Skeletal muscle satellite cell (primary cell): ENCODE data around the gene LMF1.
"Not testable (repeated sequence)": the region's sequence is repeated elsewhere in the genome, so short reads cannot be mapped to it uniquely, and the experiment has no call there.

Experiments
- H3K27me3 ChIP-seq: 2 replicates; pipeline ENCODE4 v1.7.0; 2013; ENCODE audit warnings: low read length; ENCODE audit not compliant: control insufficient read depth, insufficient read depth
- H3K36me3 ChIP-seq: 2 replicates; pipeline ENCODE4 v1.7.0; 2013; ENCODE audit warnings: mild to moderate bottlenecking, control low read depth, low read length; ENCODE audit not compliant: insufficient read depth
- H3K4me1 ChIP-seq: 2 replicates; pipeline ENCODE4 v1.7.0; 2013; ENCODE audit warnings: low read length; ENCODE audit not compliant: control insufficient read depth, insufficient read depth
- H3K4me2 ChIP-seq: 2 replicates; pipeline ENCODE4 v1.7.0; 2013; ENCODE audit warnings: mild to moderate bottlenecking, low read length
- H3K4me3 ChIP-seq: 2 replicates; pipeline ENCODE4 v1.7.0; 2013; ENCODE audit warnings: low read length
- H3K9ac ChIP-seq: 2 replicates; pipeline ENCODE4 v1.7.0; 2013; ENCODE audit warnings: mild to moderate bottlenecking, low read depth, low read length, moderate library complexity
- H3K9me3 ChIP-seq: replicated peaks from 2 replicates; pipeline ENCODE4 v1.7.0; 2013; ENCODE audit warnings: mild to moderate bottlenecking, control low read depth, low read length

LMF1 gene

DNA sequence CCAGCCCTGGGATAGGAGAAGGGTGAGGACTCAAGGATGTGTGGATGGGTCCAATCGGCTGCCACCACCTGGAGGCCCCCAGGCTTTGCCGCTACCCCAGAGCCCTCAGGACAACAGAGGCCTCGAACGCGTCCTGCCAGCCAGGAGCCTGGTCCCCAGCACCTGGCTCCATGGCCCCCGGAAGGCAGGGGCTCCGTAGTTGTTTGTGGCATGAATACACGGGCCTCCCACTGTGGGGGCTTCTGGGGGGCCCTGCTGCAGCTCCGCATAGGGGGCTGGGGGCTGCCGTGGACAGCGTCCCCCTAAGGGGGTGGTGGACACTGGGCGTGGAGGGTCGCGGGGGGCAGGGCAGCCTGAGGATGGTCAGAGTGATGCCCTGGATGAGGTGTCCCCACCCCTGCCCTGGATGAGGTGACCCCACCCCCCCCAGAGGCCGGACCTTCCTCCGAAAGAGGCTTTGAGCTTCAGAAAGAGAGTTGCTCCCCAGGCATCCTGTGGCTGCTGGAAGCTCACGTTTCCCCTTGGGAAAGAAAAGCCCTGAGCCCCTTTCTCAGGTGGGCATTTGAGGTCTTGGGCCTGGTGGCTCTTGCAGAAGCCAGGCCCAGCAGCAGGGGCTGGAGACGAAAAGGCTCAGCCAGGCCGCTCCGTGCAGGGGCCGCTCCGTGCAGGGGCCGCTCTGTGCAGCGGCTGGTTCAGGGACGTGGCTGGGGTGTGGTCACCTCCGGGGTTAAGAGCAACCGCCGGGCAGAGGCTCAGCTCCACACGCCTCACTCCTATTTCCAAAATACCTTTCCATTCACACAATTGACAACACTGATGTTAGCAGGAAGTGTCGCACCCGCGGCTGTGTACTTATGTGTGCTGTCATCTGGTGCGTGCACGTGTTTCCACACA lies 130.0 kb downstream of the LMF1 start:
- Histone ChIP-seq H3K9me3 (peaks cover 8% of the 10 kb centered on the region), H3K4me2 (no peak overlapping the region), H3K36me3 (no peaks in the 10 kb centered on the region), H3K4me1 (no peaks in the 10 kb centered on the region), H3K9ac (no peak overlapping the region), H3K4me3 (no peak overlapping the region), H3K27me3 (no peaks in the 10 kb centered on the region)

DNA sequence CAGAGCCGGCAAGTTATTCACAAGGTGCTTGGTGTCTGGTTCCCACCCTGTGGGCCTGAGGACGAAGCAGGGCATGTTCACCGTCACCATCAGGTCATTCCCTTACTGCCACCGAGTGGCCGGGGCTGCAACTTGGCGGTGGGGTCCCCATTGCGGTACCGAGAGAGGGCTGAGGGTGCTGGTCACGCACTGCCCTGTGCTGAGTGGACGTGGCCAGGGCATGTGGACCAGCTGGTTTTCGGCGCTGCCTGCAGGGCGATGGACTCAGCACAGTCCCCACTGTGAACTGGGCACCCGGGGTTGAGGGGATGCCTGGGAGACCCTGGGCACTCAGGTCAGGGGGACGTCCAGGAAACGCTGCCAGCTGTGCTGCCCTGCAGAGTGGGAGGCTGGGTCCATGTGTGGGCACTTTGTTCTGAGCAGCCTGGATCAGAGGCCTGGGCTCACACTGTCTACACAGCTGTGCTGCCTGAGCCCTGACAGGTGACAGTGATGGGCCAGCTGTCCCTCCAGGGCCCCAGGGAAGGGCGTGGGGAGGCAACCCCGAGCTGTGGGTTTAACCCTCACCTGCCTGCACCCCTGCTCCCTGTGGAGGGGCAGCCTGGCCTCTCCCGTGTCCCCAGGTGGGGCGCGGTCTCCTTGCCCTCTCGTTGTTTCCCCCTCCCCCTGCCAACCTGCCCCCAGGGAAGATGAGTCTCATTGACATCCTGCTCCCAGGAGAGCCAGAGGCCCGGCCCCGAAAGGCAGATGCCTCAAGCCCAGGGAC lies 131.0 kb downstream of the LMF1 start:
- no peaks in the 10 kb centered on the region for H3K4me1 ChIP-seq
- no peaks in the 10 kb centered on the region for H3K27me3 ChIP-seq
- no peaks in the 10 kb centered on the region for H3K36me3 ChIP-seq
- H3K4me2 ChIP-seq: no peak overlapping the region
- peaks cover 11% of the 10 kb centered on the region for H3K9me3 ChIP-seq
- H3K4me3 ChIP-seq: no peak overlapping the region
- no peak overlapping the region for H3K9ac ChIP-seq

DNA sequence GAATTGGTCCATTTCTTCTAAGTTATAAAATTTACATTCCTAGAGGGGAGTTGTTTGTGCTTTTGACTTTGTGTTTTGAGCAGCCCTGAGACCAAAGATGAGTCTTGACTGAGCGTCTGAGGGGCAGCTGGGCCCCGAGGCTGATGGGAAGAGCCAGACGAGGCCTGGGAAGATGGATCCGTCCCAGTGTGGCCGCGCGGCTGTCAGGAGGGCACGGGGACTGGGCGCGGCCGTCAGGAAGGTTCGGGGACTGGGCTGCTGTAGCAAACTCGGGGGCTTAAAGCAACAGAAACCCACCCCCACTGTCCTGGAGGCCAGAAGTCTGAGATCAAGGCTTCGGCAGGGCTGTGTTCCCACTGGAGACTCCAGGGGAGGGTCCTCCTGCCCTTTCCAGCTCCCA lies 132.0 kb downstream of the LMF1 start:
- Histone ChIP-seq H3K9ac (no peak overlapping the region), H3K4me3 (no peak overlapping the region), H3K4me2 (no peak overlapping the region), H3K27me3 (peaks cover 2% of the 10 kb centered on the region), H3K36me3 (no peaks in the 10 kb centered on the region), H3K4me1 (no peaks in the 10 kb centered on the region), H3K9me3 (peaks cover 14% of the 10 kb centered on the region)

DNA sequence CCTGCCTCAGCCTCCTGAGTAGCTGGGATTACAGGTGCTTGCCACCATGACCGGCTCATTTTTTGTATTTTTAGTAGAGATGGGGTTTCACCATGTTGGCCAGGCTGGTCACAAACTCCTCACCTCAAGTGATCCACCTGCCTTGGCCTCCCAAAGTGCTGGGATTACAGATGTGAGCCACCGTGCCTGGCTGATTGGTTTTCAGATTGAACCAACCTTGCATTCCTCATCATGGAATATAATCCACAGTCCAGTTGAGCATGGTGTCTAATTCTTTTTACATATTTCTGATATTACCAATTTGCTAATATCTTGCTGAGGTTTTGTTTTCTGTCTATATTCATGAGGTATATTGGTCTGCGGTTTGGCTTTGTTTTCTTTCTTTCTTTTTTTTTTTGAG lies 134.0 kb downstream of the LMF1 start:
- not testable (repeated sequence) for H3K4me1 ChIP-seq, H3K4me2 ChIP-seq, H3K4me3 ChIP-seq, H3K9ac ChIP-seq, H3K36me3 ChIP-seq
- Histone ChIP-seq H3K27me3 (peaks cover 12% of the 10 kb centered on the region), H3K9me3 (peaks cover 14% of the 10 kb centered on the region)

DNA sequence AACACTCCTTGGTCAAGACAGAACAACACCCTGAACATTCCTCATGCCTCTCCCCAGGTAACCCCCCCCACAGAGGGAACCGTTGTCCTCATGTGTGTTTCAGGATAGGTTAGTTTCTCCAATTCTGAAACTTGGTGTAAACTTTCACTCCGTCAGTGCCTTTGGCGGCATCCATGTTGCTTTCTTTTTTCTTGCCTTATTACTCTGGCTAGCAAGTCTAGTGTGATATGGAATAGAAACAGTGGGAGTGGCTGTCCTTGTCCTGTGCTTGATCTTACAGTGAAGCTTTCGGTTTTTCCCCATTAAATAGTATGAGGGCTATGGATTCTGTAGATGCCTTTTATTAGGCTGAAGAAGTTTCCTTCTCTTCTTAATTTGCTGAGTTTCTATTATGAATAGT lies 134.6 kb downstream of the LMF1 start:
- no peaks in the 10 kb centered on the region for H3K4me1 ChIP-seq
- H3K9me3 ChIP-seq: peaks cover 14% of the 10 kb centered on the region
- H3K27me3 ChIP-seq: peaks cover 16% of the 10 kb centered on the region

DNA sequence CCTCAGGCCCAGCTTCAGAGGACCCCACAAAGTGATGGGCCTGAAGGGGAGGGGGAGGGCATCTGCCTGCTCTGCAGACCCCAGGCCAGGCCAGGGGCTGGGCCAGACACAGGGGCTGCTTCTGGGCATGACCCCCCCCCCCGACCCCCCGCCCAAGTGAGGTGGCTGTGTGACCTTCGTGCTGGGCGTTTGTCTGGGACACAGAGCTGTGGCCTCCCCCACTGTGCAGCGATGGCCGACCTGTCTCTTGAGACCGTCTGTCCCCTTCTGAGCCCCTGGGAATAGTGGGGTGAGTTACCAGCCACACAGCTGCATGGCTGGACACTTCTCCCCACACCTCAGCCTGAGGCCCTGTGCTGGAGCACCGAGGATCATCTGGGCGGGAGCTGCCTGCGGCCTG lies 135.4 kb downstream of the LMF1 start:
- Histone ChIP-seq H3K4me3 (no peak overlapping the region), H3K27me3 (peaks cover 21% of the 10 kb centered on the region), H3K4me2 (no peak overlapping the region), H3K36me3 (no peaks in the 10 kb centered on the region), H3K9me3 (peaks cover 14% of the 10 kb centered on the region), H3K4me1 (no peaks in the 10 kb centered on the region), H3K9ac (no peak overlapping the region)

More for the DNA sequence above, 134.6 kb downstream of the LMF1 start:
- no peak overlapping the region for H3K4me2 ChIP-seq
- H3K4me3 ChIP-seq: no peak overlapping the region
- H3K9ac ChIP-seq: no peak overlapping the region
- H3K36me3 ChIP-seq: no peaks in the 10 kb centered on the region

DNA sequence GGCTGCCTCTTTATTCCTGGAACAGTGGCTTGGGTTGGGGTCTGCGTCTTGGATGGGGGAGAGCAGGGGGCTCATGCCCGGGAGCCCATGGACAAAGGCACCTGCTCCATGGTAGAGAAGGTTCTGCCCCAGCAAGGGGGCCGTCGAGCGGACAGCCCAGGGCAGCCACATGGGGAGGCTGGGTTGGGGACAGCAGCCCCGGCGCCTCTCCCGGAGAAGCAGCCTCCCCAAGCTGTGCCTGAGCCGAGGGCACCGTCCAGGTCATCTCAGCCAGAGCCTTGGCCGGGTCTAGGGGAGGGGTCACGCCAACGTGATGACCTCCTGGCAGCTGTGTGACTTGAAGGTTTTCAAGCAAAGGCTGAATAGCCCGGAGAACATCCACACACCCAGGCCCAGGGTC lies 137.4 kb downstream of the LMF1 start:
- Histone ChIP-seq H3K4me3 (no peak overlapping the region), H3K36me3 (no peaks in the 10 kb centered on the region), H3K9ac (no peak overlapping the region), H3K4me2 (no peak overlapping the region), H3K9me3 (peaks cover 14% of the 10 kb centered on the region), H3K4me1 (no peaks in the 10 kb centered on the region), H3K27me3 (peaks cover 24% of the 10 kb centered on the region)

DNA sequence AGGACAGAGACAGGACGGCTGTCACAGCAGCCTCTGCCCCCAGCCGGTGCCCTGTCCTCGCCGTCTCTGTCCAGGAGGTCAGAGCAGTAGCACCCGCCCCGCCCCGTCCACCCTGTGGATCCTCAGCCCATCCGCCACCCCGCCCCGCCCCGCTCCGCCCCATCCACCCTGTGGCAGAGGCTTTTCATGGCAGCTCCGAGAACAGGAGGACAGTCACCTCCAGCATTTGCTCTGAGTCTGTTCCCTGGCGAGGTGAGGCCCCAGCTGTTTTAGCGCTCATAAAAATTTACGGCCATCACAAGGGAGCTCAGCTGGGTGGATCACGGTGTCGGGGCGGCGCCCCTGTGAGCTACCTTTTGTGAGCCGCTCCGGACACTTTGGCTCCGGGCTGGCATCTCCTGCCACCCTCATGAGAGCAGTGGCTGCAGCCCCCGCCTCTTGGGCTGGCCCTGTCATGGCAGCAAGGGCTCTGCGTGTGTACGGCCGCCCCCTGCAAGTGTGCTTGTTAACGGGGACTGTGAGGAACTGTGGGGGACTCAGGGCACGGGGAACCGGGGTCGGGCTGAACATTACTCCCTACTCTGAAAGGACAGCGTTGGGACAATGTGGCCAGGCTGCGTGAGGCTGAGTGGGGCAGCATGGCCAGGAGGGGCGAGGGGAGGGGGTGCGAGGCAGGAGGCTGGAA lies 138.0 kb downstream of the LMF1 start:
- Histone ChIP-seq H3K9me3 (peaks cover 14% of the 10 kb centered on the region), H3K27me3 (peaks cover 27% of the 10 kb centered on the region), H3K4me2 (no peak overlapping the region), H3K9ac (no peak overlapping the region), H3K36me3 (no peaks in the 10 kb centered on the region), H3K4me3 (no peak overlapping the region), H3K4me1 (no peaks in the 10 kb centered on the region)

DNA sequence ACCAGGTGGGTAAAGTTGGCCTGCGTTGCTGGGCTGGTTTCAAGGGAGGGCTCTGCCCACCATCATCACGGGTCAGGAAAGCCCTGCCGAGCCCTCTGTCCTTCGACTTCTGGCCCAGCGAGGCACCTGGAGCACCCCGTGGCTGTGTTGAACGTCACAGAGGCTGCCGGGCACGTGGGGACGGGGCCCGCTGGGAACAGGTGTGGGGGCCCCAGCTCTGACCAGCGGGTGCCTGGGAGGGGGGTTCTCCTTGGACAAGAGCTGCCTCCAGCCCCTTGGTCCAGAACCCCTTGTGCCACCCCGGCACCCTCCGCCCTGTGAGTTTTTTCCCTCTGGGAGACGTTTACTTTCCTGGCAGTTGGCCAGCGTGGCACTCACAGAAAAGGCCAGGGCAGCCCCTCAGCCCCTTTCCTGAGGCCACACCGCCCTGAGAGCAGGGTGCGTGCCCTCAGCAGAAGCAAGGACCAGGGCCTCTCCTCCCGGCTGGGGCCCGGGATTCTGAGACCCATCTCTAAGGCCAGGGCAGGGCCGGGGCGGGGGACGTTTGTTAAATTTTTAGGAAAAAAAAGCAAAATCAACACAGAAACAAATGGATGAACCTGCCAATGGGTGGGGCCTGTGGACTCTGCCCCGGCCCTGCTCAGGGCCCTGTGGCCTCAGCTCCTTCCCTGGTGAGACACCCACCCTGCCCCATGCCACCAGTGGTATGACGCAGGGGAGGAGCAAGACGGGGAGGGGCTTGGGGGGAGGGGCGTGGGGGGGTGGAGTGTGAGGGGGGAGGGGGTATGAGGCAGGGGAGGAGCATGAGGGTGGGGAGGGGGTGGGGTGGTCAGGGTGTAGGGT lies 139.0 kb downstream of the LMF1 start:
- Histone ChIP-seq H3K4me3 (no peak overlapping the region), H3K36me3 (no peaks in the 10 kb centered on the region), H3K4me1 (no peaks in the 10 kb centered on the region), H3K9ac (no peak overlapping the region), H3K4me2 (no peak overlapping the region), H3K27me3 (peaks cover 27% of the 10 kb centered on the region), H3K9me3 (peaks cover 14% of the 10 kb centered on the region)

DNA sequence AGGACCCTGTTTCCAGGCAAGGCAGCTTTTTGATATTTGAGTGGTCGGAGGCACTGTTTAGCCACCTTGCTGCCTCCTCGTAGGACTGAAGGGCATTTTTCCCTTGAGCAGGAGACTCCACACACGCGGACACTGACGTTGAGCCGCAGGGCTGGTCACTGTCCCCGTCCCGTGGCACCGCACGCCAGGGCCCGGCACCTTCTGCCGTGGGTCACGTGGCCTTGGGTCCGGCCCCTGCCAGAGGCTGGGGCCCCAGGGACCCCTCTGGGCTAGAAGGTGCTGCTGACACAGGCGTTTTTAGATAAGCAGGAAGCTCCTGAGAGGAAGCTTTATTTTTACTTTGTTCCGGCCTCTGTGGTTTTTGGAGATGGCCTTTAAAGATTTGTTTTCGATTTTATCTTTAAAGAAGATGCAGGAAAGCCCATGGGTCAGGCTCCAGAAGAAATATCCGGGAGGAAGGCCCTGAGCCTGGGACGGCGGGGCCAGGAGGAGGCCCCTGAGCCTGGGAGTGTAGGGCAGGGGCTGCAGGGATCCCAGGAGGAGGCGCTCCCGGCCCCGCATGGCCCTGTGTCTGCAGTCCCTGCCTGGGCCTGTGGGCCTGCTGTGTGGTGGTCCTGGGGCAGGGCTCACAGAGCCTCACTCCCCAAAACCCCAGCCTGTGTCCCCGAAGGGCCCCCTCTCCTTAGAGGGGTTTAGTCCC lies 139.8 kb downstream of the LMF1 start:
- peaks cover 9% of the 10 kb centered on the region for H3K9me3 ChIP-seq
- peaks cover 29% of the 10 kb centered on the region for H3K27me3 ChIP-seq
- H3K9ac ChIP-seq: no peak overlapping the region
- H3K4me3 ChIP-seq: no peak overlapping the region
- H3K4me1 ChIP-seq: no peaks in the 10 kb centered on the region
- no peak overlapping the region for H3K4me2 ChIP-seq
- no peaks in the 10 kb centered on the region for H3K36me3 ChIP-seq
